ENCODE results near the gene NEDD4L. TPM values are rescaled to one million over a fixed set of nuclear protein-coding genes. Genes with fewer than 3 reads are reported as not detected.

The NEDD4L gene
- total RNA-seq, 2 experiments from 2014 or later: 11.2 to 13.7 TPM

GRCh38 chr18:58242968-58243367, 198.9 kb downstream of the NEDD4L start:
- no peaks in the 10 kb centered on the region for H3K27me3 ChIP-seq (ENCODE audit: control insufficient read depth in 1 of 2, insufficient read depth in 2 of 2, low read length in 2 of 2)
- Mint-ChIP-seq H3K36me3 (ENCODE audit: low read depth) (no peaks in the 10 kb centered on the region), H3K4me1 (ENCODE audit: low read depth) (no peaks in the 10 kb centered on the region), H3K4me3 (no peak overlapping the region), H3K27me3 (no peaks in the 10 kb centered on the region), H3K9me3 (no peaks in the 10 kb centered on the region), H3K27ac (no peak overlapping the region)
- no peak for TF ChIP-seq CTCF (IDR thresholded peaks at IDR 0.05)
- H3K27ac ChIP-seq (ENCODE audit: low read depth in 1 of 2, low read length in 2 of 2): no peak overlapping the region
- DNase-seq (no peak), ATAC-seq (ENCODE audit: poor library complexity) (no peak)
- intact Hi-C loops (cut with DNase I, micrococcal nuclease): no loop called here
- no peaks in the 10 kb centered on the region for H3K4me1 ChIP-seq (ENCODE audit: insufficient read depth, low read length)
- ChIA-PET POLR2A (no interaction called here), CTCF (no interaction called here)
- no peaks in the 10 kb centered on the region for H3K9me3 ChIP-seq (ENCODE audit: control insufficient read depth in 1 of 2, insufficient read depth in 1 of 2, low read length in 2 of 2)
- H3K36me3 ChIP-seq (ENCODE audit: insufficient read depth, low read length): no peaks in the 10 kb centered on the region
- H3K4me3 ChIP-seq (ENCODE audit: low read length): no peak overlapping the region

- H3K27ac ChIP-seq (ENCODE audit: low read depth in 1 of 2, low read length in 2 of 2): no peak overlapping the region
- DNase-seq (no peak), ATAC-seq (ENCODE audit: poor library complexity) (no peak)
- Mint-ChIP-seq H3K4me3 (no peak overlapping the region), H3K36me3 (ENCODE audit: low read depth) (no peaks in the 10 kb centered on the region), H3K27me3 (no peaks in the 10 kb centered on the region), H3K9me3 (no peaks in the 10 kb centered on the region), H3K4me1 (ENCODE audit: low read depth) (no peaks in the 10 kb centered on the region), H3K27ac (no peak overlapping the region)
- H3K9me3 ChIP-seq (ENCODE audit: control insufficient read depth in 1 of 2, insufficient read depth in 1 of 2, low read length in 2 of 2): no peaks in the 10 kb centered on the region
- no peaks in the 10 kb centered on the region for H3K36me3 ChIP-seq (ENCODE audit: insufficient read depth, low read length)
- no peaks in the 10 kb centered on the region for H3K27me3 ChIP-seq (ENCODE audit: control insufficient read depth in 1 of 2, insufficient read depth in 2 of 2, low read length in 2 of 2)
- no peak overlapping the region for H3K4me3 ChIP-seq (ENCODE audit: low read length)
- ChIA-PET CTCF (no interaction called here), POLR2A (no interaction called here)
- intact Hi-C loops (cut with DNase I, micrococcal nuclease): no loop called here
- no peak for TF ChIP-seq CTCF (IDR thresholded peaks at IDR 0.05)
- H3K4me1 ChIP-seq (ENCODE audit: insufficient read depth, low read length): no peaks in the 10 kb centered on the region
Measured at GRCh38 chr18:58243401-58243800, 199.4 kb downstream of the NEDD4L start.

- H3K4me3 ChIP-seq (ENCODE audit: low read length): no peak overlapping the region
- no peak overlapping the region for H3K27ac Mint-ChIP-seq
- no peak for ATAC-seq (ENCODE audit: poor library complexity)
- POLR2A ChIA-PET: no interaction called here
- DNase-seq: no peak
- H3K4me1 Mint-ChIP-seq (ENCODE audit: low read depth): no peaks in the 10 kb centered on the region
- no peaks in the 10 kb centered on the region for H3K27me3 ChIP-seq (ENCODE audit: control insufficient read depth in 1 of 2, insufficient read depth in 2 of 2, low read length in 2 of 2)
- H3K27ac ChIP-seq (ENCODE audit: low read depth in 1 of 2, low read length in 2 of 2): no peak overlapping the region
- no peak overlapping the region for H3K4me3 Mint-ChIP-seq
- no peaks in the 10 kb centered on the region for H3K27me3 Mint-ChIP-seq
- no peaks in the 10 kb centered on the region for H3K4me1 ChIP-seq (ENCODE audit: insufficient read depth, low read length)
- CTCF ChIA-PET: no interaction called here
- TF ChIP-seq CTCF (IDR thresholded peaks at IDR 0.05): no peak
- H3K9me3 ChIP-seq (ENCODE audit: control insufficient read depth in 1 of 2, insufficient read depth in 1 of 2, low read length in 2 of 2): no peaks in the 10 kb centered on the region
- H3K36me3 ChIP-seq (ENCODE audit: insufficient read depth, low read length): no peaks in the 10 kb centered on the region
- no peaks in the 10 kb centered on the region for H3K9me3 Mint-ChIP-seq
- H3K36me3 Mint-ChIP-seq (ENCODE audit: low read depth): no peaks in the 10 kb centered on the region
- intact Hi-C loops (cut with DNase I, micrococcal nuclease): no loop called here
Measured at GRCh38 chr18:58247363-58247834, 203.4 kb downstream of the NEDD4L start.

Data from CD4-positive, alpha-beta T cell (primary cell).